NAMALWA (cell line): ENCODE data around the gene HOXA6.

ENCODE experiments used
- DNase-seq: peaks from one replicate; pipeline ENCODE4 v3.0.0-alpha.2; 2015; ENCODE audit warnings: low spot score

HOXA6 gene

DNA sequence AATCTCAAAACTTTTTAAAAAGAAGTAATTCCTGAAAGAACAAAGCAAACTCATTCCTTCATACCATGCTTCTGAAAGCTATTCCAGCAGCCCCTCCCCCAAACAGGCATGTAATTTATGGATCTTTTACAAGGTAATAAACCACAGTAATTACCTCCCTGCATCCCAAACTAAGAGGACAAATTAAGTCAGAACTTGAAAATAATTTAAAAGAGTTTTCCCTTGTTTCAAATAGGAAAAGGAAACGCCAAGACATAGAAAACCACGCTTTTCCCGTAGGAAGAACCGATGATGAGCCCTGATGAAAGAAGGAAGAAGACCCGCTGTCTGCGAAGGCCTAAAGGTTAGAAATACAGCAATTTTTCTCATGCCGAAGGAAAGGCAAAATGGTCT, 25.9 kb downstream of the HOXA6 start:
- DNase-seq: no peak

GRCh38 chr7:27119412-27119911, 28.1 kb downstream of the HOXA6 start:
- DNase-seq: no peak

DNA sequence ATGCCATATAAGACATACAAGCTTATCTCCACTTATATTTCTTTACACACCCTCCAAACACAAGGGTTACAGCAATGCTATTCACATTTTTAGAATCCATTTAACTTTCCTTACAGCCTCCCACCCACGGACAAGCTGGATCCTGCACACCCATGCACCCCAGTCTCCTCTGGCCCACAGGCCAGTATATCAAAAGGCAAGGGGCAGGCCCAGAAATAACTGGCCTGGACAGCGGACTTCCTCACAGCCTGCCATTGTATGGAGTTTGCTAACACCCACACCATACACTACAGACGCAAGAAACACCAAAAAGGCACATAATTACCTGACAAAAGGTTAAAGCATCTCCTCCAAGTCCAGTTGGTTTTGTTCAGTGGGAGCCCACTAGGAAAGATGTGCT, 29.0 kb downstream of the HOXA6 start:
- no peak for DNase-seq

GRCh38 chr7:27117887-27118491, 29.6 kb downstream of the HOXA6 start:
- DNase-seq: no peak

- no peak for DNase-seq
These were observed 30.4 kb downstream of the HOXA6 start for GRCh38 chr7:27116962-27117886.

DNA sequence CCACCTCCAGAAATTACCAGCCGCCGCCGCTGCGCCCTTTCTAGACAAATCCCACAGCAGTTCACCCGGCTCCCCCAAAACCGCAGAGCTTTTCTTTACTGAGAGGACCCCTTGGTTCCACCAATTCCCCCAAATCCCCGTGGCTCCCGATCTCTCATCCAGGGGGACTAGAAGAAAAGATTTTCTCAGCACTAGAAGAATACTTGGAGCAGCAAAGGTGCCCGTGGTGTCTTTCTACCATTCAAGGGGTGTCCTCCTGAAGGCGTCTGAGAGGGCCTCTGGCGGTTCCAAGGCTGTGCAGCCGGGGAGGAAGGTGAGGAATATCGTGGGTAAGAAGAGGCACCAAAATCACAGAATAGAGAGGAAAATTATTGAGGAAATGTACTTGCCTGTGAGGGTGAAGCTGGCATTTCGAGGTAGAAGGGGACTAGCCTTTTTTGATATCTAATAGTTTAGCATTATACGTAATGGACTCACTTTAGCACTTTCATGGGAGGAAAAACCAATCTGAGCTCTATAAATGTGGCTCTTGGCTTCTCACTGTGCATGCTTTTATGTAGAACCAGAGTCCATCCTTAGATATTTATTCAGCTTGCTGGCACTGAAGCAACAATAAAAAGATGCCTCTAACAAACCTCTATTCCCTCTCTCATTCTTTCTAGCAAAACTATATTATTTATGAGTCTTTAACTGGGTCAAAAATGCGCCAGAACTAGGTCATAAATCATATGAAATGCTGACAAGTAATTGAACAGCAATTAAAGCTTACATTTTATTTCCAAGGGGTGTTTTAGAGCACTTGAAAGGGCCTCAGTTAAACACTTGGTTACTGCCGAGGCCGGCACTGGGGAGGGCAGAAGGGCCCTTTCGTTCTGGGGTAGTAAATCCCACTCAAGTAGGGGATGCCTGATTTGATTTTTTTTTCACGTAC, 31.3 kb downstream of the HOXA6 start:
- no peak for DNase-seq

GRCh38 chr7:27115221-27116026, 32.1 kb downstream of the HOXA6 start:
- no peak for DNase-seq

DNA sequence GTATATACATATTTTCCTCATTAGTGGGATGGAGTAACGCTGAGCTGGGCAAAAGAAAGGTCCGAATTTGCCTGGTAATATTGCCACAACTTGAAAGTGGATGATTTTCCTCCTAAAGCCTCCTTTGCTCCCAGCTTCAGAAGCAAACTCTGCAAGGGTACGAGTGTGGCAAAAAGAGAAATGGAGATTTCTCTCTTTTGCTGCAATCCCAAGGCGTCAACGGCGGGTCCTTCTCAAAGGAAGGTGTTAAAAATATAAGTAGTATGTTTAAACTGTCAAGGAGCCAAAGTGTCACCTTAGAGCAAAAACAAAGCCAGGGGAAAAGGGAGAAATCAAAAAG, 32.7 kb downstream of the HOXA6 start:
- DNase-seq: no peak

GRCh38 chr7:27113991-27114769, 33.4 kb downstream of the HOXA6 start:
- DNase-seq: no peak

DNA sequence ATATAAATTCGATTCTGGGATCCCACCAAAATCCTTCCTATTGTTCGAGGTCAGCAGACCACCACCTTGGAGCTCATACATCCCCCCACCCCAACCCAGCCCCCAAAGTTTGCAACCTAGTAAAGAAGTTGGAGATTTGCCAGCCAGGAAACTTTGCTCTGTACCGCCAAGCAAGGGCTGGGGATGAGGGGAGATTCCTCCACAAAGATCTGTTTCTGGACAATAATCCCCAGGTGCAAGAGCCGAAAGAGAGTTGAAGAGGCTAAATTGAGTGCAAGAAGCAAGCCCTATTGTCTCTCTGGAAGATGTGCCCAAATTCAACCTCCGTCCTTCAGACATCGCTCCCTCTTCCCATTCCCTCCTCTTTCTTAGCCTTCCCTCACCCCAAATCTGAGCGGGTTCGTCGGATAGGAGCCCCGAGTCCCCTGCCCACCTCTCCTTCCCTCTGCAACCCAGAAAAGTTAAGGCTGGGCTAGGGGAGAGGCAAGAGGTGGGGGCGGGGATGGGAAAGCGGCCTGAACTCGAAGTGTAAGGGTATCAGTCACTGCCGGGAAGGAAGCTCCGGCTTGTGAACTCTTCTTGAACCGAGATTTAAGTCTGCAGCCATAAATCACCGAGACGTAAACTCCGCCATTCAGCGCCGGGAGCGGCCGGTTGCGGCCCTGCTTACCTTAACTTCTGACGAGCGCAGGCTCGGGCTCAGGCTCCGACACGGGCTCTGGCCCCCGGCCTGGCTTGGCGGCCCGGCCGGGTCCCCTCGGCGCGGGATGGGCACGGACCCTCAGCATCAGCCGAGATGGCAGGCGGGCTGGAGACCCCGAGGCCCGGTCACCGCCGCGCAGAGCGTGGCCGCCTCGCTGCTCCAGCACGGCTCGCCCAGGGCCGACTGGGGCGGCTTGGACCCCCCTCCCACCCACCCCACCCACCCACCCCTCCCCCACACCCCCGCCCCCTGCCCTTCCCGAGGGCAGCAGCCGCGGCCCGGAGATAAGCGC, 34.3 kb downstream of the HOXA6 start:
- no peak for DNase-seq

- no peak for DNase-seq
These were observed 35.2 kb downstream of the HOXA6 start for GRCh38 chr7:27112361-27112760.

DNA sequence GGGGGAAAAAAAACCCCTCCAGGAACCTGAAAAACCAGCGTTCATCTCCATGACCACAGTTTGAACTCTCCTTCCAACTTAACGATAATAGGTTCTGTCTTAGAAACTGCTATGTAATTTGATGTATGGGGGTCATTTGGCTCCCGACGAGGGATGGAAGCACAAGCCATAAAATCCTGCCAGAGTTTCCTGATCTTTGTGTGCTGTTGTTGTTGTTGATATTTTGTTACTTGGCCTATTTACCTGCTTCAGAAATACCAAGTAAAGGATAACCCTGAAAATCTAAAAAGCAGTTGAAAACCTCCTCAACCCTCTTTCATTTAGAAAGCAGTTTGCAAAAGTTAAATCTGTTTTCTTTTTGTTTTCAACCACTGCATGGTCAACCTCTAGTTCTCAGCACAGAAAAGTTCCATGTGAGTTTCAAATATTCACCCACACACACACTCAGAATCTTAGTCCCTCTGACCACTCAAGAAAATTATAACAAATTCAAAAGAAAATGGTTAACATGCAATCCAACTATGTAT, 35.8 kb downstream of the HOXA6 start:
- DNase-seq: no peak

GRCh38 chr7:27111042-27111750, 36.4 kb downstream of the HOXA6 start:
- DNase-seq: no peak

DNA sequence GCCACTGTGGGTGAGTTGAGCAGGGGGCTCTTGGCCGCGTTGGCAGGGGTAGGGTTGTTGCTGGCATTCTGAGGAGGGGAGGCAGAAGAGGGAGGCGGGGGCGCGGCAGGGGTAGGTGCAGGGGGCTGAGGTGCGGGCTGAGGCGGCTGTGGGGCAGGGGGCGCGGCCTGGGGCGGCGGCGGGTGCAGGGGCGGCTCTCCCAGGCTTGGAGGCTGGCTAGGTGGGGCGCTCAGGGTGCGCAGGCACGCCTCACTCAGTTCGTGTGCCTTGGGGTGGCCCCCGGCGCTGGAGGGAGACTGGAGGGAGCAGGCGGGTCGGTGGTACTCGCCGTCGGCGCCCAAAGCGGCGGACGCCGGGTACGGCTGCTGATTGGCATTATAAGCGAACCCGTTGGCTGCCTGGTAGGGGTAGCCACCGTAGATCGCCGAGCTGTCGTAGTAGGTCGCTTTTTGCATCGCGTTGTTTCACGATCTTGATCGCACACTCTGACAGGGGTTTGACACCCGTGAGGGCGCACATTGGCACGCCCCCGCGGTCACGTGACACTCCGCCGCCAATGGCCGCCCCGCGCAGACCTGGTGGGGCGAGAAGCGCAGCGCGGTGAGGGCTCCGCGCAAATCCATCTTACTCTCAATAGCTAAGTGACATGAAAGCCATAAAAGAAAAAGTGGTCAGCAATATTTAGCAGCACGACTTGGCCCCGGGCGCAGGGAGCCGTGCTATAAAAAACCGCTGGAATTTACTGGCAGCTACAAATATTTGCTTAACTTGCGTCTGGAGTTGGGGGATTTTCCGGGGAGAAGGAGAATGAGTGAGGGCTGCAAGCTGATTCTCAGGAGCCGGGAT, 37.2 kb downstream of the HOXA6 start:
- no peak for DNase-seq

GRCh38 chr7:27109466-27110185, 37.9 kb downstream of the HOXA6 start:
- no peak for DNase-seq

DNA sequence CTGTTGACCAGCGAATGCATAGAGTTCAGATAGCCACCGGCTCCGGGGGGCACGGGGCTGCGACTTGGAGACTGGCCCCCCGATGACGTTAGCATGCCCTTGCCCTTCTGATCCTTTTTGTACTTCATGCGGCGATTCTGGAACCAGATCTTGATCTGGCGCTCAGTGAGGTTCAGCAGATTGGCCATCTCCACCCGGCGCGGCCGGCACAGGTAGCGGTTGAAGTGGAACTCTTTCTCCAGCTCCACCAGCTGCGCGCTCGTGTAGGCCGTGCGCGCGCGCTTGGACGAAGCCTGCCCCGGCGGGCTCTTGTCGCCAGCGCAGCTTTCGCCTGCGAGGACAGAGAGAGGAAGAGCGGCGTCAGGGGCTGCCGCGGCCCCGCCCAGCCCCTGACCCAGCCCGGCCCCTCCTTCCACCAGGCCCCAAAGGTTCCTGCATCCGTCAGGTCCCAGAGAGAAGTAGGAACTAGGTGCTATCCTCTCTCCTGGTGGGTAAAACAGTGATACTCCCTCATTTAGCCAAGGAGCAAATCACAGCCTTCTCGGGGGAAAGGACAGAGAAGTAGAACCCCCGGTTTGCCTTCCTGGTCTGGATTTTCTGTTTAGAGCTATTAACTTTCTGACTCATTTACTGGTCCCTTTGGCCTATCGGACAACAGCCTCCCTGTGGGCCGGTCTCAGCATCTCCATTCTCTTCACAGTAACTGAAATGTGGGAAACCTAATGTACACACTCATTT, 39.0 kb downstream of the HOXA6 start:
- DNase-seq: no peak
